Thyroid gland (tissue), 4 donors: Measurements from ENCODE around the gene AQP12B. TPM values are rescaled to one million over a fixed set of nuclear protein-coding genes. Genes with fewer than 3 reads are reported as not detected.

Experiments
- DNase-seq, 2 donors: peaks; one replicate each; pipeline ENCODE4 v3.0.0-alpha.2; 2019
- H3K27ac ChIP-seq, 3 donors: fragments of 200-600 bp; sonication (generic); 1 replicate in 2 of 3; 2 replicates in 1 of 3; pipeline ENCODE4 v1.5.1; 2016 to 2019; ENCODE audit warnings: mild to moderate bottlenecking in 1 of 3, moderate library complexity in 1 of 3
- H3K27me3 ChIP-seq: fragments of 200-600 bp; sonication (generic); one replicate; pipeline ENCODE4 v1.5.1; 2019
- H3K36me3 ChIP-seq, 2 donors: fragments of 200-600 bp; sonication (generic); one replicate each; pipeline ENCODE4 v1.5.1; 2016 to 2019
- H3K4me1 ChIP-seq, 2 donors: fragments of 200-600 bp; sonication (generic); one replicate each; pipeline ENCODE4 v1.5.1; 2017 to 2019
- H3K4me3 ChIP-seq, 3 donors: fragments of 200-600 bp; sonication (generic); replicated peaks in 1 of 3; 1 replicate in 2 of 3; 2 replicates in 1 of 3; pipeline ENCODE4 v1.5.1; 2016; ENCODE audit warnings: mild to moderate bottlenecking in 1 of 3
- H3K9me3 ChIP-seq: fragments of 200-600 bp; sonication (generic); one replicate; pipeline ENCODE4 v1.5.1; 2017
- CTCF ChIP-seq, 6 experiments: fragments of 200-600 bp in 3 of 6; fragments of 450-650 bp in 3 of 6; sonication (generic) in 3 of 6; IDR thresholded peaks; one replicate each; pipeline ENCODE4 v1.5.1; 2016 to 2019; ENCODE audit warnings: antibody characterized with exemption in 6 of 6, mild to moderate bottlenecking in 2 of 6, inconsistent platforms in 1 of 6, moderate library complexity in 1 of 6
- POLR2A ChIP-seq, 2 donors: fragments of 450-650 bp; IDR thresholded peaks; one replicate each; pipeline ENCODE4 v1.6.1; 2017; ENCODE audit warnings: antibody characterized with exemption in 2 of 2, mild to moderate bottlenecking in 2 of 2, moderate library complexity in 1 of 2
- WGBS, 2 donors: methylation state at CpG; one replicate each; pipeline ENCODE4 v1.1.5; 2017; 5-methylcytosine and 5-hydroxymethylcytosine counted together
- intact Hi-C: fragments of 100-400 bp; cut with DNase I; formaldehyde crosslinking; loops from one replicate; pipeline ENCODE4 v1.15.1; 2023
- total RNA-seq, 4 donors: library from RNA; depleted of rRNA; stranded (reverse); fragments of >200 nt; gene quantifications; one replicate each; pipeline ENCODE4 v1.2.3, GENCODE V29; 2016

Gene AQP12B
- total RNA-seq, 4 donors from 2014 or later = 0.13 TPM; not detected in 3

- Histone ChIP-seq H3K27me3 (no peaks in the 10 kb centered on the region), H3K4me1 (no peaks in the 10 kb centered on the region), H3K9me3 (no peaks in the 10 kb centered on the region), H3K27ac (no peak overlapping the region), H3K4me3 (no peak overlapping the region), H3K36me3 (no peaks in the 10 kb centered on the region)
- intact Hi-C loops = no loop called here
- no peak for TF ChIP-seq CTCF (IDR thresholded peaks at IDR 0.05)
- TF ChIP-seq POLR2A (IDR thresholded peaks at IDR 0.05) = no peak
- no peak for DNase-seq
- WGBS, 2 donors = 32 to 67% methylated on average over 4 to 14 of the region's 14 CpGs
These were observed 38.5 kb downstream of the AQP12B start for GRCh38 chr2:240644171-240644651.

GRCh38 chr2:240643811-240644150, 38.9 kb downstream of the AQP12B start:
- intact Hi-C loops = no loop called here
- DNase-seq = no peak
- H3K9me3 ChIP-seq = no peaks in the 10 kb centered on the region
- TF ChIP-seq CTCF (IDR thresholded peaks at IDR 0.05) (no peak), POLR2A (IDR thresholded peaks at IDR 0.05) (no peak)
- no peaks in the 10 kb centered on the region for H3K36me3 ChIP-seq
- no peak overlapping the region for H3K4me3 ChIP-seq
- no peaks in the 10 kb centered on the region for H3K27me3 ChIP-seq
- H3K4me1 ChIP-seq = no peaks in the 10 kb centered on the region
- no peak overlapping the region for H3K27ac ChIP-seq
- WGBS, 2 donors = 69 to 90% methylated on average over 9 to 14 of the region's 15 CpGs

- TF ChIP-seq CTCF (IDR thresholded peaks at IDR 0.05) = no peak
- no peak for TF ChIP-seq POLR2A (IDR thresholded peaks at IDR 0.05)
- H3K4me3 ChIP-seq = no peak overlapping the region
- no peak overlapping the region for H3K27ac ChIP-seq
- intact Hi-C loops = no loop called here
- H3K36me3 ChIP-seq = no peaks in the 10 kb centered on the region
- H3K27me3 ChIP-seq = no peaks in the 10 kb centered on the region
- WGBS, 2 donors = 61 to 65% methylated on average over 10 to 11 of the region's 13 CpGs
- no peaks in the 10 kb centered on the region for H3K4me1 ChIP-seq
- H3K9me3 ChIP-seq = no peaks in the 10 kb centered on the region
- no peak for DNase-seq
These were observed 39.4 kb downstream of the AQP12B start for GRCh38 chr2:240643093-240643810.

- 100% methylated on average over 2 to 3 of the region's 11 CpGs for WGBS, 2 donors
- H3K9me3 ChIP-seq = no peaks in the 10 kb centered on the region
- H3K4me3 ChIP-seq = no peak overlapping the region
- no peaks in the 10 kb centered on the region for H3K36me3 ChIP-seq
- DNase-seq = no peak
- H3K27me3 ChIP-seq = no peaks in the 10 kb centered on the region
- intact Hi-C loops = no loop called here
- no peak overlapping the region for H3K27ac ChIP-seq
- H3K4me1 ChIP-seq = no peaks in the 10 kb centered on the region
- TF ChIP-seq CTCF (IDR thresholded peaks at IDR 0.05) = no peak
- TF ChIP-seq POLR2A (IDR thresholded peaks at IDR 0.05) = no peak
These were observed 39.9 kb downstream of the AQP12B start for GRCh38 chr2:240642806-240643092.

- no peaks in the 10 kb centered on the region for H3K9me3 ChIP-seq
- TF ChIP-seq POLR2A (IDR thresholded peaks at IDR 0.05) = no peak
- TF ChIP-seq CTCF (IDR thresholded peaks at IDR 0.05) = no peak
- intact Hi-C loops = no loop called here
- DNase-seq = no peak
- 80 to 81% methylated on average over 8 to 17 of the region's 36 CpGs for WGBS, 2 donors
- H3K4me1 ChIP-seq = no peaks in the 10 kb centered on the region
- H3K27me3 ChIP-seq = no peaks in the 10 kb centered on the region
- no peak overlapping the region for H3K27ac ChIP-seq
- H3K4me3 ChIP-seq = no peak overlapping the region
- no peaks in the 10 kb centered on the region for H3K36me3 ChIP-seq
These were observed 40.5 kb downstream of the AQP12B start for GRCh38 chr2:240642061-240642805.
